ENCODE measurements around the gene GPR75.
"Not testable (repeated sequence)": the region's sequence is repeated elsewhere in the genome, so short reads cannot be mapped to it uniquely, and the experiment has no call there.

Gene GPR75

DNA sequence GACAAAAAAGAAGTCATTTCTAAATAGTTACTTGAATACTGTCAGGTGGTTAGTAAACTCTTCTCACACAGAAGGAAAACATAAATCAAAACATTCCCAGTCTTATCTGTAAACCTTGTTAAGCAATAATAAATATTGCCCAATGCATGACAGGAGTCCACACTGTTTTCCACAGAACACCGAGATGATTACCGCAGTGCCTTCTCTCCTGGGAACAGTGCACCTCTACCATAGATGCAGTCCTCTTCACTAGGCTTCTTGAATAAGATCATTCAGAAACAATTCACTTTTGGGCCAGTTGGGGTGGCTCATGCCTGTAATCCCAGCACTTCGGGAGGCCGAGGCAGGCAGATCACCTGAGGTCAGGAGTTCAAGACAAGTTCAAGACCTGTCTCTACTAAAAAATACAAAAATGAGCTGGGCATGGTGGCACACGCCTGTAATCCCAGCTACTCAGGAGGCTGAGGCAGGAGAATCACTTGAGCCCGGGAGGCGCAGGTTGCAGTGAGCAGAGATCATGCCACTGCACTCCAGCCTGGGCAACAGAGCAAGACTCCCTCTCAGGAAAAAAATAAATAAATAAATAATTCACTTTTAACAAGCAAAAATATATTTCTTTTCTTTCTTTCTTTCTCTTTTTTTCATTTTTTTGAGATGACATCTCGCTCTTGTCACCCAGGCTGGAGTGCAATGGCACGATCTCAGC is 8.6 kb downstream of the GPR75 start:
- not testable (repeated sequence) for DNase-seq

GRCh38 chr2:53848062-53848461 is 11.7 kb downstream of the GPR75 start:
- DNase-seq, result no peak

DNA sequence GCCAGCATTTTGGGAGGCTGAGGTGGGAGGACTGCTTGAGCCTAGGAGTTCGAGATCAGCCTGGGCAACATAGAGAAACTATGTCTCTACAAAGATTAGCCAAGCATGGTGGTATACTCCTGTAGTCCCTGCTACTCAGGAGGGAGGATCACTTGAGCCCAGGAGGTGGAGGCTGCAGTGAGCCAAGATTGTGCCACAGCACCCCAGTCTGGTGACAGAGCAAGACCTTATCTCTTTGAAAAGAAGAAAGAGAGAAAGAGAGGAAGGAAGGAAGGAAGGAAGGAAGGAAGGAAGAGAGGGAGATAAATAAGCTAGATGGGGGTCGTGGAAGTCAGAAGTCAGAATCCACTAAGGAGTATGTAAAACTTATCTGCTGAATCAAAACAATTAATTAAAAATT is 16.2 kb downstream of the GPR75 start:
- no peak for DNase-seq

DNA sequence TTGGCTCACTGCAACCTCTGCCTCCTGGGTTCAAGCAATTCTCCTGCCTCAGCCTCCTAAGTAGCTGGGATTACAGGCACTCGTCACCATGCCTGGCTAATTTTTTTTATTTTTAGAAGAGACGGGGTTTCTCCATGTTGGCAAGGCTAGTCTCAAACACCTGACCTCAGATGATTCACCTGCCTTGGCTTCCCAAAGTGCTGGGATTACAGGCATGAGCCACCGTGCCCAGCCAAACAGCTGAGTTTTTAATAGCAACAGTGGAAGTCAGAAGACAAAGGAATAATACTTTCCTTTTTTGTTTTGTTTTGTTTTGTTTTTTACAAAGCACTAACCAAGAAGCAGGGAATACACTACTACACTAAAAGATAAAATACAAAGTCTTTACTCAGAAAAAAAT is 16.9 kb downstream of the GPR75 start:
- DNase-seq, result no peak

GRCh38 chr2:53841651-53842050 is 18.1 kb downstream of the GPR75 start:
- DNase-seq, result not testable (repeated sequence)

- no peak for DNase-seq
Measured at GRCh38 chr2:53840580-53840979, 19.2 kb downstream of the GPR75 start.

GRCh38 chr2:53829980-53830290 is 29.8 kb downstream of the GPR75 start:
- not testable (repeated sequence) for DNase-seq

DNA sequence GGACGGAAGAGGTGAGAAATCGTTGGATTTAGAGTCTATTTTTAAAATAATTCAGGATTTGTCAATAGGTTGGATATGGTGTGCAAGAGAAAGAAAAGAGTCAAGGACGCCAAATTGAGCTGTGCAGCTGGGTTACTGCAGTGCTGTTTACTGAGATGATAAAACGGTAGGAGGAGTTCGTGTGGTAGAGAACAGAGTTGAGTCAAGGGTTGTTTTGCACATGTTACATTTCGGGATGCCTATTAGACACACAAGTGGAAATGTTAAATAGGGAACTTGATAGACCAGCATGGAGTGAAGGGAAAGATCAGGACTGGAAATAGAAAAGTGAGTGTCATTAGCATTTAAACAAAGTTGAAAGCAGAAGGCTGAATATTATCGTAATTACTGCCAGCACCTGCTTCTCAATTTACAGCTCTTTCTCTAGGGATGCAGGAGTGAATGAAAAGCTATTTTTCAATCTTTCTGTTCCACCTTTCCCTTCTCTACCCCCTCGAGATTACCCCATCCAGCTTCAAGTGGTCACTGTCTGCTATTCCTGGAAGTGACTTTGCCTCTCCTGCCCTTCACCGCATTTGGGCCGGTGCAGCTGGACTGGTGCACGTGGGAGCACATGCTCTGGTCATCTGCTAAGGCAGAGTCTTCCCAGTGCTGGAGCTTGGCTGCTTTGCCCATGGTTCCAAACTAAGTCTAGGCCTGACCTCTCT is 30.3 kb downstream of the GPR75 start:
- no peak for DNase-seq

GRCh38 chr2:53828331-53828730 is 31.4 kb downstream of the GPR75 start:
- no peak for DNase-seq

DNA sequence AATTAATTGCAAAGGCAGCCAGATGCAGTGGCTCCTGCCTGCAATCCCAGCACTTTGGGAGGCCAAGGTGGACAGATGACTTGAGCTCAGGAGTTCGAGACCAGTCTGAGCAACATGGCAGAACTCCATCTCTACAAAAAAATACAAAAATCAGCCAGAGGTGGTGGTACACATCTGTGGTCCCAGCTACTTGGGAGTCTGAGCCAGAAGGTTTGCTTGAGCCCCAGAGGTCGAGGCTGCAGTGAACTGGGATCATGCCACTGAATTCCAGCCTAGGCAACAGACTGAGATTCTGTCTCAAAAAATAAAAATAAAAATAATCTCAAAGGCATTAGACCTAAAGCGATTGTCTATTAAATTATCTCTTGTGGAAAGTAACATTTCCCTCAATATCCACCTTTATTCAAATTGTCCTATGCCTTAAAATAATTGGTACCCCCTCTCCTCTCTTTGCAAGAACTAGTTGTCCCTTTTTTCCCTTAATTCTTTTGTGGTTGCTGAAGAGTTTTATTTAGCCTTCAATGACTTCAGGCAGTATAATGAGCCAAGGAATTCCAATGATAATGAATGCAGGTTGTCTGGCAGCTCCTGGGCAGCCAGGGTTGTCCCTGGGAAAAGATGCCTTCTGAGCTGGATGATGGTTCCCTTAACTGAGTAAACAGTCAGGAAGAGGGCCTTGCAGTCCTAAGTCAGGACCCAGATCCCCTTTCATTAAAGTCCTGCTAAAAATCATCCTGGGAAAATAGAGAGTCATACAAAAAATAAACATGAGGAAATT is 32.2 kb downstream of the GPR75 start:
- no peak for DNase-seq

DNA sequence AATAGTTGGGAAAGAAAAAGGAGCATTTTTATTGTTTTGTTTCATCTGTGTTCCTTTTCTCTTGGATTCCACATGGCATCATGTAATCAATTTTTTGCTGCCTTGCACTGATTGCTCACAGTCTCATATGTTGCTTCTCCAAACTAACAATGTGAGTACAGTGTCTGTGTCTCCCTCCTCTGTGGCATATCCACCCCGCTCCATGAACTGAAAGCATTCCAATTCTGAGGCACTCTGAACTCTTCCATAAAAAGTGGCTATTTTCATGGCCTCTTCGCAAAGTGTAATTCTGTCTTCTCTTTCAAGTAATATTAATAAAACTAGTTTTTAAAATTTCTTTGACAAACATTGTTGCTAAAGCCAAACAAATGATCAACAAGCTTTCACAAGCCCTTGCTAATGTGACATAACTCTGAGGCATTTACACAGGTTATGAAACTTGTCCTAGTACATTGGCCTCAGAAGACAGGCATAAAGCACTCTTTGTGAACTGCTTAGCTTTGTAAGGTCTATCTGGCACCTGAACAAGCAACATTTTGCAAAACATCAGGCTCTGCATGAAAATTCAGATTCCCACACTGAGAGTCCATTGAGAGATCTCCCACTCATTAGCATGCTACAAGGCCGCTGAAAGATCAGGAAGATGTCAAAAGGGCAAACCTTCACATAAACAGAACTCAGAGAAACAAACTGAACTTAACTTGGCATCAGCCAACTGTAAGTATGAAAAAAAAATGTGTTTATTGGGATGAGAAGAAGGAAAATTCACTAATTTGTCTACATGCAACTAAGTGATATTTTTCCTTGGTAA is 33.0 kb downstream of the GPR75 start:
- no peak for DNase-seq

GRCh38 chr2:53826030-53826410 is 33.7 kb downstream of the GPR75 start:
- DNase-seq, result no peak

GRCh38 chr2:53823639-53824038 is 36.1 kb downstream of the GPR75 start:
- DNase-seq, result not testable (repeated sequence)

- DNase-seq, result no peak
Measured at GRCh38 chr2:53821810-53822209, 38.0 kb downstream of the GPR75 start.

DNA sequence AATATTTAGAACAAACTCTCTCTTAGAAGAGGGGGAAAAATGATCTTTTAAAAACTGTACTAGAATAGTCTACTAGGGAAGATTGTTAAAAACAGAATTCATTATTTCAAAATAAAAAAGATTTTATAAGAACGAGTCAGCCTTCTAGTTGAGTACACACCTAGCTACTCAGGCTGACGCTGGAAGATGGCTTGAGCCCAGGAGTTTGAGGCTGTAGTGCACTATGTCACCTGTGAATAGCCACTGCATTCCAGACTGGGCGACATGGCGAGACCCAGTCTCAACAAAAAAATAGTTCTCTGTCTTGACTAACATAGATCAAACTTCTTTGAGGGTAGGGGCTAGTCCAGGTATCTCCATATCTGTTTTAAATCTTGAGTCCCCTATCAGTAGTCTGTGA is 39.1 kb downstream of the GPR75 start:
- no peak for DNase-seq

GRCh38 chr2:53820048-53820447 is 39.7 kb downstream of the GPR75 start:
- DNase-seq, result no peak

DNA sequence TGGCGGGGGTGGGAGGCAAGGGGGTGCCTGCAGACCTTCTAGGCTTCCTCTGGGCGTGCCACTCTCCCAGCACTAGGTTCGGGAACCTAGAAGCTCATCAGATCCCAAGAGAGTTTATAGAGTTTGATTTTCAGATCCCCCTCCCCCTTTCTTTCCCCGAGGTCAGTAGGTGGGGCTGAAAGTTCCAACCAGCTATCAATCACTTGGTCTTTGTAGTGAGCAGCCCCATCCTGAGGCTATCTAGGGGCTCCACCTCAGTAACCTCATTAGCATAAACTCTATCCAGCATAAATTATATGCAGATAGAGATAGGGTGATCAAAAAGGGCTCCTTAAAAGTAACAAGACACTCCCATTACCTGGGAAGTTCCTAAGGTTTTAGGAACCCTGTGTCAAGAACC is 40.1 kb downstream of the GPR75 start:
- DNase-seq, result no peak

- DNase-seq, result no peak
Measured at GRCh38 chr2:53818854-53819435, 40.8 kb downstream of the GPR75 start.

DNA sequence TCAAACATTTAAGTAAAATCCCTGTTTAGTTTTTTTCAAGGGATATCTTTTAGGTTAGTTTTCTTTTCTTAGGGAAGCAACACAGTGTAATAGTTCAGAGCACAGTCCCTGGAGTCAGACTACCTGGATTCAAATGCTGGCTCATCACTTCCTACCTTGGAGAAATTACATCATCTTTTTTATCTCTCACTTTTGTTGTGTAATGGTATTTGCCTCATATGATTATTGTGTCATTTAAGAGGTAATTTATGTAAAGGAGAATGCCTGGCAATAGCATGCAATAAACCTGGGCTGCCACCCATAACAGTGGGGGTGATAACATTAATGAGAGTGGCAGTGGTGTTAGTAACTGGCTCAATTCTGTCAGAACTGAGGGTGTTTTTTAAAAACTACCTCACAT is 46.6 kb downstream of the GPR75 start:
- DNase-seq, result no peak

DNA sequence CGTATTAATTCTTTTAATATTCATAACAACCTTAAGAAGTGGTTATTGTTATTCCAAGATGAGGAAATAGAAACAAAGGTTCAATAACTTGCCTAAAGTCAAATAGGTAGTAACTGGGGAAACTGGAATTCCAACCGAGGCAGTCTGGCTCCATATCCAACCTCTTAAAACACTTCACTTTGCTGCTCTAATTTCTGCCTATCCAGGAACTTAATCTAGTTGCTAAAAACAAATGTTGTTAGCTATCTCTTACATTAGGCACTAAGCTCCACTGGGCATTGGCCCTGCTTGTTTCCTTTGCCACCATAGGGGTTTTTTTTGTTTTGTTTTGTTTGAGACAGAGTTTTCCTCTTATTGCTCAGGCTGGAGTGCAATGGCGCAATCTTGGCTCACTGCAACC is 48.2 kb downstream of the GPR75 start:
- DNase-seq, result no peak

Data from NCI-H187 treated with DMSO at 0.1 percent for 48 hours (cell line).